Measurements from ENCODE around the gene GRIA4.

GRIA4 gene

GRCh38 chr11:105840391-105840790, 230.5 kb downstream of the GRIA4 start (continued):
- TF ChIP-seq KLF9 (tag by site-specific recombination; IDR thresholded peaks at IDR 0.05; ENCODE audit: low read depth) (no peak), REST (tag by site-specific recombination; IDR thresholded peaks at IDR 0.05) (no peak), ZNF558 (tag by site-specific recombination; IDR thresholded peaks at IDR 0.05) (no peak), ZNF645 (tag by site-specific recombination; IDR thresholded peaks at IDR 0.05) (no peak), ZFP41 (tag by site-specific recombination; IDR thresholded peaks at IDR 0.05; ENCODE audit: borderline replicate concordance) (no peak)
- TF ChIP-seq, protein P1, sequence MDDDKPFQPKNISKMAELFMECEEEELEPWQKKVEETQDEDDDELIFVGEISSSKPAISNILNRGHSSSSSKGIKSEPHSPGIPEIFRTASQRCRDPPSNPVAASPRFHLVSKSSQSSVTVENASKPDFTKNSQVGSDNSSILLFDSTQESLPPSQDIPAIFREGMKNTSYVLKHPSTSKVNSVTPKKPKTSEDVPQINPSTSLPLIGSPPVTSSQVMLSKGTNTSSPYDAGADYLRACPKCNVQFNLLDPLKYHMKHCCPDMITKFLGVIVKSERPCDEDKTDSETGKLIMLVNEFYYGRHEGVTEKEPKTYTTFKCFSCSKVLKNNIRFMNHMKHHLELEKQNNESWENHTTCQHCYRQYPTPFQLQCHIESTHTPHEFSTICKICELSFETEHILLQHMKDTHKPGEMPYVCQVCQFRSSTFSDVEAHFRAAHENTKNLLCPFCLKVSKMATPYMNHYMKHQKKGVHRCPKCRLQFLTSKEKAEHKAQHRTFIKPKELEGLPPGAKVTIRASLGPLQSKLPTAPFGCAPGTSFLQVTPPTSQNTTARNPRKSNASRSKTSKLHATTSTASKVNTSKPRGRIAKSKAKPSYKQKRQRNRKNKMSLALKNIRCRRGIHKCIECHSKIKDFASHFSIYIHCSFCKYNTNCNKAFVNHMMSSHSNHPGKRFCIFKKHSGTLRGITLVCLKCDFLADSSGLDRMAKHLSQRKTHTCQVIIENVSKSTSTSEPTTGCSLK (tag by site-specific recombination; IDR thresholded peaks at IDR 0.05), result no peak

DNA sequence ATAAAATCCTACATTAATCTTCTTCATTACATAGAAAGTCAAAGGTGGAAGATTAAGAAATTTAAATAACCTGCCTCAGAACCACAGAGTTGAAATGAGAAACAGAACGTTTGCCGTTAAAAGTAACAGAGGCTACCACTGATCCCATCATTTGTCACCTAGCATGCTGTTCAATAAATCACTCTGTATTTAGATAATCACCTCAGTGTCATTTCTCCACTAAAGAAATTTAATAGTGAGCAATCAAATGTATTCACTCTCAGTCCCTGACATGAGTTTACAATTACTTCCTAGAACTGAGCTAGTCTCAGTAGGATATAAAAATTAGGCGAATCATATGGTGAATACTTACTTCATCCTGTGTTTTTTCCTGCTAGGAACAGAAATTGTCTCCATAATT, 242.5 kb downstream of the GRIA4 start:
- ChIA-PET POLR2A (no interaction called here), CTCF (interaction anchor here (3.0 kb wide), 1 partner anchor 10 kb away, joined by 18 read pairs; no protein-coding TSS in a partner anchor)
- no peaks in the 10 kb centered on the region for H3K9me3 ChIP-seq (ENCODE audit: control insufficient read depth, insufficient read depth, low read depth, low read length)
- H3K4me3 ChIP-seq (ENCODE audit: low read depth, low read length), result no peak overlapping the region
- H3K4me1 ChIP-seq (ENCODE audit: control insufficient read depth, insufficient read depth, low read length), result no peaks in the 10 kb centered on the region
- no peaks in the 10 kb centered on the region for H3K36me3 ChIP-seq (ENCODE audit: control insufficient read depth in 2 of 2, insufficient read depth in 1 of 2, low read length in 2 of 2)
- no peak overlapping the region for H3K27ac ChIP-seq (ENCODE audit: extremely low read depth, low read depth, low read length)
- TF ChIP-seq ZNF837 (tag by site-specific recombination; IDR thresholded peaks at IDR 0.05) (no peak), ZSCAN16 (tag by site-specific recombination; IDR thresholded peaks at IDR 0.05) (no peak), ZBTB6 (tag by site-specific recombination; IDR thresholded peaks at IDR 0.05) (no peak), ZNF626 (tag by site-specific recombination; IDR thresholded peaks at IDR 0.05) (no peak), PRDM1 (tag by site-specific recombination; IDR thresholded peaks at IDR 0.05) (no peak), ZNF701 (tag by site-specific recombination; IDR thresholded peaks at IDR 0.05) (no peak), ZNF433 (tag by site-specific recombination; IDR thresholded peaks at IDR 0.05; ENCODE audit: low read depth) (no peak), KLF8 (tag by site-specific recombination; IDR thresholded peaks at IDR 0.05) (no peak), ZNF792 (tag by site-specific recombination; IDR thresholded peaks at IDR 0.05) (no peak), ZNF16 (tag by site-specific recombination; IDR thresholded peaks at IDR 0.05; ENCODE audit: low read depth) (no peak)
- TF ChIP-seq, protein P2, sequence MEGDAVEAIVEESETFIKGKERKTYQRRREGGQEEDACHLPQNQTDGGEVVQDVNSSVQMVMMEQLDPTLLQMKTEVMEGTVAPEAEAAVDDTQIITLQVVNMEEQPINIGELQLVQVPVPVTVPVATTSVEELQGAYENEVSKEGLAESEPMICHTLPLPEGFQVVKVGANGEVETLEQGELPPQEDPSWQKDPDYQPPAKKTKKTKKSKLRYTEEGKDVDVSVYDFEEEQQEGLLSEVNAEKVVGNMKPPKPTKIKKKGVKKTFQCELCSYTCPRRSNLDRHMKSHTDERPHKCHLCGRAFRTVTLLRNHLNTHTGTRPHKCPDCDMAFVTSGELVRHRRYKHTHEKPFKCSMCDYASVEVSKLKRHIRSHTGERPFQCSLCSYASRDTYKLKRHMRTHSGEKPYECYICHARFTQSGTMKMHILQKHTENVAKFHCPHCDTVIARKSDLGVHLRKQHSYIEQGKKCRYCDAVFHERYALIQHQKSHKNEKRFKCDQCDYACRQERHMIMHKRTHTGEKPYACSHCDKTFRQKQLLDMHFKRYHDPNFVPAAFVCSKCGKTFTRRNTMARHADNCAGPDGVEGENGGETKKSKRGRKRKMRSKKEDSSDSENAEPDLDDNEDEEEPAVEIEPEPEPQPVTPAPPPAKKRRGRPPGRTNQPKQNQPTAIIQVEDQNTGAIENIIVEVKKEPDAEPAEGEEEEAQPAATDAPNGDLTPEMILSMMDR (tag by site-specific recombination; IDR thresholded peaks at IDR 0.05), result no peak
- TF ChIP-seq, protein P3, sequence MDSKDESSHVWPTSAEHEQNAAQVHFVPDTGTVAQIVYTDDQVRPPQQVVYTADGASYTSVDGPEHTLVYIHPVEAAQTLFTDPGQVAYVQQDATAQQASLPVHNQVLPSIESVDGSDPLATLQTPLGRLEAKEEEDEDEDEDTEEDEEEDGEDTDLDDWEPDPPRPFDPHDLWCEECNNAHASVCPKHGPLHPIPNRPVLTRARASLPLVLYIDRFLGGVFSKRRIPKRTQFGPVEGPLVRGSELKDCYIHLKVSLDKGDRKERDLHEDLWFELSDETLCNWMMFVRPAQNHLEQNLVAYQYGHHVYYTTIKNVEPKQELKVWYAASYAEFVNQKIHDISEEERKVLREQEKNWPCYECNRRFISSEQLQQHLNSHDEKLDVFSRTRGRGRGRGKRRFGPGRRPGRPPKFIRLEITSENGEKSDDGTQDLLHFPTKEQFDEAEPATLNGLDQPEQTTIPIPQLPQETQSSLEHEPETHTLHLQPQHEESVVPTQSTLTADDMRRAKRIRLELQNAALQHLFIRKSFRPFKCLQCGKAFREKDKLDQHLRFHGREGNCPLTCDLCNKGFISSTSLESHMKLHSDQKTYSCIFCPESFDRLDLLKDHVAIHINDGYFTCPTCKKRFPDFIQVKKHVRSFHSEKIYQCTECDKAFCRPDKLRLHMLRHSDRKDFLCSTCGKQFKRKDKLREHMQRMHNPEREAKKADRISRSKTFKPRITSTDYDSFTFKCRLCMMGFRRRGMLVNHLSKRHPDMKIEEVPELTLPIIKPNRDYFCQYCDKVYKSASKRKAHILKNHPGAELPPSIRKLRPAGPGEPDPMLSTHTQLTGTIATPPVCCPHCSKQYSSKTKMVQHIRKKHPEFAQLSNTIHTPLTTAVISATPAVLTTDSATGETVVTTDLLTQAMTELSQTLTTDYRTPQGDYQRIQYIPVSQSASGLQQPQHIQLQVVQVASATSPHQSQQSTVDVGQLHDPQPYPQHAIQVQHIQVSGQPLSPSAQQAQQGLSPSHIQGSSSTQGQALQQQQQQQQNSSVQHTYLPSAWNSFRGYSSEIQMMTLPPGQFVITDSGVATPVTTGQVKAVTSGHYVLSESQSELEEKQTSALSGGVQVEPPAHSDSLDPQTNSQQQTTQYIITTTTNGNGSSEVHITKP (tag by site-specific recombination; IDR thresholded peaks at IDR 0.05), result no peak
- TF ChIP-seq, protein P4, sequence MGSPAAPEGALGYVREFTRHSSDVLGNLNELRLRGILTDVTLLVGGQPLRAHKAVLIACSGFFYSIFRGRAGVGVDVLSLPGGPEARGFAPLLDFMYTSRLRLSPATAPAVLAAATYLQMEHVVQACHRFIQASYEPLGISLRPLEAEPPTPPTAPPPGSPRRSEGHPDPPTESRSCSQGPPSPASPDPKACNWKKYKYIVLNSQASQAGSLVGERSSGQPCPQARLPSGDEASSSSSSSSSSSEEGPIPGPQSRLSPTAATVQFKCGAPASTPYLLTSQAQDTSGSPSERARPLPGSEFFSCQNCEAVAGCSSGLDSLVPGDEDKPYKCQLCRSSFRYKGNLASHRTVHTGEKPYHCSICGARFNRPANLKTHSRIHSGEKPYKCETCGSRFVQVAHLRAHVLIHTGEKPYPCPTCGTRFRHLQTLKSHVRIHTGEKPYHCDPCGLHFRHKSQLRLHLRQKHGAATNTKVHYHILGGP (tag by site-specific recombination; IDR thresholded peaks at IDR 0.05), result no peak
- TF ChIP-seq, protein P5, sequence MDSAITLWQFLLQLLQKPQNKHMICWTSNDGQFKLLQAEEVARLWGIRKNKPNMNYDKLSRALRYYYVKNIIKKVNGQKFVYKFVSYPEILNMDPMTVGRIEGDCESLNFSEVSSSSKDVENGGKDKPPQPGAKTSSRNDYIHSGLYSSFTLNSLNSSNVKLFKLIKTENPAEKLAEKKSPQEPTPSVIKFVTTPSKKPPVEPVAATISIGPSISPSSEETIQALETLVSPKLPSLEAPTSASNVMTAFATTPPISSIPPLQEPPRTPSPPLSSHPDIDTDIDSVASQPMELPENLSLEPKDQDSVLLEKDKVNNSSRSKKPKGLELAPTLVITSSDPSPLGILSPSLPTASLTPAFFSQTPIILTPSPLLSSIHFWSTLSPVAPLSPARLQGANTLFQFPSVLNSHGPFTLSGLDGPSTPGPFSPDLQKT (IDR thresholded peaks at IDR 0.05; ENCODE audit: borderline replicate concordance, low read depth, low read length), result no peak

Measured in HEK293 (cell line).